ENCODE results near the gene GPR132. TPM values are rescaled to one million over a fixed set of nuclear protein-coding genes. Genes with fewer than 3 reads are reported as not detected.
"Not testable (repeated sequence)": the region's sequence is repeated elsewhere in the genome, so short reads cannot be mapped to it uniquely, and the experiment has no call there.

GPR132 gene
- total RNA-seq, 6 donors from 2014 or later = 3.0 to 14.7 (median 7.0) TPM

DNA sequence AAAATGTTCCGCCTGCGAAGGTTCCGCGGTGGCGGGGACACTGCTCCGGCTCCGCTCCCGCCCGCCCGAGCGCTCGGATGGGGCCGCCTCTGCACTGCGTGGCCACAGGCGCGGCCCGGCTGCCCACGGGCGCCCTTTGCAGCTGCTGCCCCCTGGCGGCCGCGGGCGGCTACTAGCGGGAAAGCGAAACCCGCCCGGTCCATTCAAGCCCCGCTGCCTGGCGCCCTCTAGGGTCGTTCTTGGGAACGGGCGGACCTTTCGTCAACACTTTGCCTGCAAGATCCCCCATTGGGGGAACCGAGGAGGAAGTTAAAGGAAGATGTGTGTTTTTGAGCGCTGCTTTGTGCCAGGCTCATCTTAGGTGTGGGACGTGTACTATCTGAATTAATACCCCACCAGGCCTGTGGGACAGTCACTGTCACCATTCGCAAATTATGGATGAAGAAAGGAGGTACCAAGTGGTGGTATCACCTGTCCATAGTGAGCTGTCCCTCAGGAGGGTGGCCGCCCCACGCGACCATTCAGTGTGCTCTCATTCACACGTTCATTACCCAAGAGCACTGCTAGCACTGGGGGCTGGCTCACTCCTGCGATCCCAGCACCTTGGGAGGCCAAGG lies 19.4 kb downstream of the GPR132 start:
- 4 to 11% methylated on average over 30 to 42 of the region's 42 CpGs for WGBS, 2 donors
- H3K9me3 ChIP-seq = no peaks in the 10 kb centered on the region
- H3K36me3 ChIP-seq = peaks cover 0 to 8% (median 1%) of the 10 kb centered on the region in 4 donors
- peaks cover 0 to 15% (median 4%) of the 10 kb centered on the region in 4 donors for H3K4me1 ChIP-seq
- TF ChIP-seq POLR2AphosphoS5 (IDR thresholded peaks at IDR 0.05) = no peak
- TF ChIP-seq, protein P1, sequence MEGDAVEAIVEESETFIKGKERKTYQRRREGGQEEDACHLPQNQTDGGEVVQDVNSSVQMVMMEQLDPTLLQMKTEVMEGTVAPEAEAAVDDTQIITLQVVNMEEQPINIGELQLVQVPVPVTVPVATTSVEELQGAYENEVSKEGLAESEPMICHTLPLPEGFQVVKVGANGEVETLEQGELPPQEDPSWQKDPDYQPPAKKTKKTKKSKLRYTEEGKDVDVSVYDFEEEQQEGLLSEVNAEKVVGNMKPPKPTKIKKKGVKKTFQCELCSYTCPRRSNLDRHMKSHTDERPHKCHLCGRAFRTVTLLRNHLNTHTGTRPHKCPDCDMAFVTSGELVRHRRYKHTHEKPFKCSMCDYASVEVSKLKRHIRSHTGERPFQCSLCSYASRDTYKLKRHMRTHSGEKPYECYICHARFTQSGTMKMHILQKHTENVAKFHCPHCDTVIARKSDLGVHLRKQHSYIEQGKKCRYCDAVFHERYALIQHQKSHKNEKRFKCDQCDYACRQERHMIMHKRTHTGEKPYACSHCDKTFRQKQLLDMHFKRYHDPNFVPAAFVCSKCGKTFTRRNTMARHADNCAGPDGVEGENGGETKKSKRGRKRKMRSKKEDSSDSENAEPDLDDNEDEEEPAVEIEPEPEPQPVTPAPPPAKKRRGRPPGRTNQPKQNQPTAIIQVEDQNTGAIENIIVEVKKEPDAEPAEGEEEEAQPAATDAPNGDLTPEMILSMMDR (IDR thresholded peaks at IDR 0.05) = peak; percentile 100
- TF ChIP-seq POLR2A (IDR thresholded peaks at IDR 0.05) = peak in 1 of 4 donors; percentile 21
- no peak for TF ChIP-seq EP300 (IDR thresholded peaks at IDR 0.05)
- ATAC-seq (ENCODE audit: low FRiP score in 2 of 2) (peak; percentile 94 to 97), DNase-seq (peak; percentile 93 to 99)
- H3K27ac ChIP-seq = no peak overlapping the region
- H3K4me3 ChIP-seq = peak overlapping the region in 1 of 4 donors; percentile 15
- no peaks in the 10 kb centered on the region for H3K27me3 ChIP-seq

DNA sequence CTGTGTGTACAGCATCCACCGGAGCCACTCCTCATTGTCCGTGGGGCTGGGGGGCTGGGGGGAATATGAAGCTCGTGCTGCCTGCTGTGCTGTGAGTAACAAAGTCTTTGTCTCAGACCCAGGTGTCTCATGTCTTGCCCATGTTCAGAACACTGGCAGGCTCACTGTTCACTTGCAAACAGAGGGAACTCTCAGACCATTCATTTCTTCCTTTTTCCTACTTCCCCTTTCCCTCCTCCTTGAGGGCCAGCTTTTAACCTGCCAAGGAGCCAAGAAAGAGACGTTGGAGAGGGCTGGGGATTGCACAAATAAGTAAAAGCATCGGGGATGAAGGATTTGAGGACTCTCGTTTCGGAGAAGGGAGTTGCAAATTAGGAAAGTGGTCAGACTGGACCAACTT lies 21.6 kb downstream of the GPR132 start:
- H3K27ac ChIP-seq = no peak overlapping the region
- peaks cover 0 to 9% (median 2%) of the 10 kb centered on the region in 4 donors for H3K4me1 ChIP-seq
- H3K9me3 ChIP-seq = no peaks in the 10 kb centered on the region
- H3K27me3 ChIP-seq = no peaks in the 10 kb centered on the region
- TF ChIP-seq POLR2AphosphoS5 (IDR thresholded peaks at IDR 0.05) (no peak), EP300 (IDR thresholded peaks at IDR 0.05) (no peak), POLR2A (IDR thresholded peaks at IDR 0.05) (no peak)
- TF ChIP-seq, protein P1 (IDR thresholded peaks at IDR 0.05) = no peak
- 45 to 55% methylated on average over 4 to 7 of the region's 7 CpGs for WGBS, 2 donors
- H3K36me3 ChIP-seq = no peaks in the 10 kb centered on the region
- no peak for DNase-seq
- no peak overlapping the region for H3K4me3 ChIP-seq
- no peak for ATAC-seq (ENCODE audit: low FRiP score in 2 of 2)

DNA sequence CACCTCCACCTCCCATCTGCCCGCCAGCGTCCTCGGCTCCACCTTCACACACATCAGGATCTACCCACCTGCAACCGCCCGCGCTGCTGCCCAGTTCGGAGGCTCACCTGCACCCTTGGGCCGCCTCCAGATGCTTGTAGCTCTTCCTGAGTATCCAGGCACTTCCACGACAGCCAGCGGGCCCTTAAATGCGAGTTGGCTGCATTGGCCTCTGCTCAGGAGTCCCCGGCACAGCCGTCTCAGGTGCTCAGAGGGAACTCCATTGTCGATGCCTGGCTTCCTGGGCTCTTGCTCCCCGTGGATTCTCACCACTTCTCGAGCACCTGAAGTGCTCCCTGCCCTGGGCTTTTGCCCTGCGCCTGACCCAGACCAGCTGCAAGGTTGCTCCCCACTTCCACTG lies 22.4 kb downstream of the GPR132 start:
- no peak overlapping the region for H3K4me3 ChIP-seq
- ATAC-seq (ENCODE audit: low FRiP score in 2 of 2) = no peak
- no peaks in the 10 kb centered on the region for H3K9me3 ChIP-seq
- H3K27me3 ChIP-seq = no peaks in the 10 kb centered on the region
- H3K36me3 ChIP-seq = no peaks in the 10 kb centered on the region
- 80 to 89% methylated on average over 12 to 17 of the region's 17 CpGs for WGBS, 2 donors
- H3K27ac ChIP-seq = no peak overlapping the region
- peaks cover 0 to 9% (median 2%) of the 10 kb centered on the region in 4 donors for H3K4me1 ChIP-seq
- DNase-seq = peak in 1 of 2 donors; percentile 52
- no peak for TF ChIP-seq EP300 (IDR thresholded peaks at IDR 0.05)
- TF ChIP-seq POLR2AphosphoS5 (IDR thresholded peaks at IDR 0.05) = no peak
- TF ChIP-seq POLR2A (IDR thresholded peaks at IDR 0.05) = no peak
- TF ChIP-seq, protein P1 (IDR thresholded peaks at IDR 0.05) = no peak

DNA sequence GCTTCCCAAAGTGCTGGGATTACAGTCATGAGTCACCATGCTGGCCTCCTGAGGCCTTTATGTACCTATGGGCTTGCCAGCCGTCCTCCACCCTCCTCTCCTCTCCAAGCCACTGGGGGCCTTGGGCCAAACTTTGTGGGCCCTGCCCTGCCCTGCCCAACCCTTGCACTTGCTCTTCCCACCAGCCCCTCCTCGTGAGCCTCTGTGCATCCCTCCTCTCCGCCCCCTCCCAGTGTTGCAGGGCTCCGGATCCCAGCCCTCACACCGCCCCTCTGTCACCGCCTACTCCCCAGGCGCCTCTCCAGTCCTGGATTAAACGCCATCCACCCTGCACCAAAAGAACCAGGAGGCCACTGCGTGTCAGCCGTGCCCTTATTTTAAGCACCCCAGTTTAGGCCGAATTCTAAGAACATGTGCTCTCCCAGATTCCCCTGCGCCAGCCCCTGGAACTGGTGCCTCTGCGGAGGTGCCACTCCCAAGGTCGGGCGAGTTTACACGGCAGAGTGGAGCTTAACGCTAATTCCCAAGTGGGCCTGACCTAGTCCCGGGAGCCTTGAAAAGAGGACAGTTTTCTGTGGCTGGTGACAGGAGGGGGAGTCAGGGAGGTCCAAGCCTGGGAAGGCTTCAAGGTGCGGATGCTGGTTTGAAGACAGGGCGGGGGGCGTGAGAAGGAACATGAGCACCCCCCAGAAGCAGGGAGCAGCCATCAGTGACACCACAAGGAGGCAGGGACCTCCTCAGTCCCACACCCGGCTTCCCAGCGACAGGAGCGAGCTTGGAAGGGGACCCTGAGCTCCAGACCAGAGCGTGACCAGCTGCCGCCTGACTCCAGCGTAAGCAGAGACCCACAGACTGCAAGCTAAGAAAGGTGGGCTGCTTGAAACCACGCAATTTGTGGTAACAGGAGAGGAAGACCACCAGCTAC lies 23.1 kb downstream of the GPR132 start:
- no peaks in the 10 kb centered on the region for H3K9me3 ChIP-seq
- no peak for DNase-seq
- no peak for ATAC-seq (ENCODE audit: low FRiP score in 2 of 2)
- no peak overlapping the region for H3K27ac ChIP-seq
- H3K4me1 ChIP-seq = peaks cover 0 to 9% (median 2%) of the 10 kb centered on the region in 4 donors
- H3K4me3 ChIP-seq = no peak overlapping the region
- H3K27me3 ChIP-seq = no peaks in the 10 kb centered on the region
- no peaks in the 10 kb centered on the region for H3K36me3 ChIP-seq
- TF ChIP-seq POLR2AphosphoS5 (IDR thresholded peaks at IDR 0.05) = no peak
- TF ChIP-seq POLR2A (IDR thresholded peaks at IDR 0.05) = no peak
- WGBS, 2 donors = 89 to 90% methylated on average over 26 to 28 of the region's 28 CpGs

DNA sequence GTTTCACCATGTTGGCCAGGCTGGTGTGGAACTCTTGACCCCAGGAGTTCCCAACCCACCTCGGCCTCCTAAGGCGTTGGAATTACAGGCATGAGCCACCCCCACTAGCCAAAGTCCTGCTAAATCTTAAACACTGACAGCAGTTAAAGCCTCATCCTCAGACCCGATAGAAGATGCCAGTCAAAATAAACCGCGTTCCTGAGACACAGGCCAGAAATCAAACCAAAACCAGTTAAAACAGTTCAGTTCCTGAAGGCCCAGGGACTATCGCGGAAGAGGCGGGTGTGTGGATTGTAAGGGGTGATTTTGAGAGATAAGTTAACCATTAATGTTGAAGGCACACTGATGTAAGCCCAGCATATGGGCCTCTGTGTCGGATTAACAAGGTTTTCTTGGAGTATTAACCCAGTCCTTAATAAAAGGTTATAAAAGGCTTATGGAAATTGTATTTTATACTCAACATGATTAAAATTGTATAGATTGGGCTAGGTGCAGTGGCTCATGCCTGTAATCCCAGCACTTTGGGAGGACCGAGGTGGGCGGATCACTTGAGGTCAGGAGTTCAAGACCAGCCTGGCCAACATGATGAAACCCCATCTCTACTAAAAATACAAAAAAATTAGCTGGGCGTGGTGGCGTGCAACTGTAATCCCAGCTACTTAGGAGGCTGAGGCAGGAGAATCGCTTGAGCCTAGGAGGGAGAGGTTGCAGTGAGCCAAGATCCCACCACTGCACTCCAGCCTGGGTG lies 25.6 kb downstream of the GPR132 start:
- H3K4me3 ChIP-seq = no peak overlapping the region
- 82 to 83% methylated on average over 14 of the region's 14 CpGs for WGBS, 2 donors

DNA sequence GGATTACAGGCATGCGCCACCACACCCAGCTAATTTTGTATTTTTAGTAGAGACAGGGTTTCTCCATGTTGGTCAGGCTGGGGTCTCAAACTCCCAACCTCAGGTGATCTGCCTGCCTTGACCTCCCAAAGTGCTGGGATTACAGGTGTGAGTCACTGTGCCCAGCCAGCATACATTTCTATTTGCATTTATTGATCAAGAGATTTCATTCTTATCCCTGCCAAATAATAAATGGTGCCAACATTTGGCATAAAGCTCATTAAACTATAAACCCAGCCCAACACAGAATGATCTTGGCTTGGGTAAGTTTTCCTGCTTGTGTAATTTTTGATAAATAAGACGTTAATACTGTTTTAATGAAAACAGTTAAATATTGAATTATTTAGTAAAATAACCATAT lies 29.6 kb downstream of the GPR132 start:
- H3K27ac ChIP-seq; H3K4me1 ChIP-seq; H3K4me3 ChIP-seq; H3K27me3 ChIP-seq; ATAC-seq (ENCODE audit: low FRiP score in 2 of 2); DNase-seq; H3K36me3 ChIP-seq; H3K9me3 ChIP-seq: not testable (repeated sequence)
- 84 to 90% methylated on average over 2 of the region's 2 CpGs for WGBS, 2 donors

More for the DNA sequence above, 25.6 kb downstream of the GPR132 start:
- DNase-seq (no peak), ATAC-seq (ENCODE audit: low FRiP score in 2 of 2) (no peak)
- Histone ChIP-seq H3K27me3 (no peaks in the 10 kb centered on the region), H3K4me1 (no peaks in the 10 kb centered on the region), H3K27ac (no peak overlapping the region), H3K9me3 (no peaks in the 10 kb centered on the region), H3K36me3 (no peaks in the 10 kb centered on the region)
- TF ChIP-seq POLR2A (IDR thresholded peaks at IDR 0.05) = no peak
- no peak for TF ChIP-seq EP300 (IDR thresholded peaks at IDR 0.05)
- TF ChIP-seq POLR2AphosphoS5 (IDR thresholded peaks at IDR 0.05) = no peak
- TF ChIP-seq, protein P1 (IDR thresholded peaks at IDR 0.05) = no peak
